Activated CD8-positive, alpha-beta memory T cell treated with anti-CD3 and anti-CD28 coated beads for 48 hours (primary cell): ENCODE results near the gene NEXMIF.
"Not testable (repeated sequence)": the region's sequence is repeated elsewhere in the genome, so short reads cannot be mapped to it uniquely, and the experiment has no call there.

ENCODE experiments used
- DNase-seq, 3 experiments: peaks; one replicate each; pipeline ENCODE4 v3.0.0-alpha.2; 2020; ENCODE audit warnings: low read depth in 2 of 3, low spot score in 2 of 3

NEXMIF gene

DNA sequence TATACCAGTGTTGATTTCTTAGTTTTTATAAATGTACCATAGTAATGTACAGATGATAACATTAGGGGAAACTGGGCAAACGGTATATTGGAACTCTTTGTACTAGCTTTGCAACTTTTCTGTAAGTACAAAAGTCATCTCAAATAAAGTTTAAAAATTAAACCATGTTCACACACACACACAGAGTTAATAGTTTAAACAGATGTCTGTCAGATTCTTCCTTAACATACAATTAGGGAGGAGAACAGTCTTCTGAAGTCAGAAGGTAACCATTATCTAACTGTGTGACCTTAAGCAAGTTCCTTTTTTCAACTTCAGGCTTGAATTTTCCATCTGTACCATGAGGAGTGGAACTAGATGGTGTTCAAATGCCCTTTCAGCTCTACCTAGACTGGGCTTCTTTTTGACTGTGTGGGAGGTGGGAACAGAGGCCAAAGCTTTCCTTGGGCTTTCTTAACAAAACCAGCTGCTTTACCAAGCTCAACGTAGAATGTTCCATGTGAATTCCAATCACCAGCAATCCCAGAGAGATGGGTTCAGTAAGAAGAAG, 127.8 kb downstream of the NEXMIF start:
- DNase-seq: no peak

DNA sequence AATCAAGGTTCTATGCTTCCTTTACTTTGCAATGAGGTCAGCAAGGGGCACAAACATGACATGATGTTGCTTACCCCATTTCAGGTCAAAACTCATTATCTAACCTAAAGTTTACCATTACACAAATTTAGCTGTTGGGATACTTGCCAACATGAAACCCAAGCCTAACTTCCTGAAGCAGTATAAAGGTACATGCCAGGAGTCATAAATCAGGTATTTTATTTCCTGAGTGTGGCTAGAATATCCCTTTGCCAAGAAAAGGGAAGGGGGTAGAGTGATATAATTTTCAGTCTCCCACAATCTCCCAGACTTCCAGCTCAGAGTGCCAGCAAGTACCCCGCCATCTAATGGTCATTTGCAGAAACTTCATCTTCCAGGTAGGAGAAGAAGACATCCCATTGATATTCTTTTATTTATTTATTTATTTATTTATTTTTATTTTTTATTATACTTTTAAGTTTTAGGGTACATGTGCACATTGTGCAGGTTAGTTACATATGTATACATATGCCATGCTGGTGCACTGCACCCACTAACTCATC, 136.6 kb downstream of the NEXMIF start:
- DNase-seq: no peak

DNA sequence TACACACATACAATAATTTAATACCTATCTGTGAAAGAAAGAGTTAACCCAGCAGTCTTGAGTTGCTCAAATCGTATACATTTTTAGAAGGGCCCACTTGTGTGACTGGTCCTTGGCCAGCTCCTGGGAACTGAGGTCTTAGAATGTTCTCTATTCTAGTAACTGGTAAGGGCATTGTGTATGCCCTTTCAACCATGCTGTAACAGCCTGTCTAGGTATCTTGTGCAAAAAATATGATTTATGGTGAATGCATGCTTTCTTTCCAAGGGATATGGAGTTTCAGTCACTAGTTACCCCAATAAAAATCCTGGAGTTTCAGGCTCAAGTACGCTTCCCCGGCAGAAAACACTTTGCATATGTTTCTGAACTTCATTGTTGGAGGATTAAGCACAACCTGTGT, 140.6 kb downstream of the NEXMIF start:
- DNase-seq: no peak

DNA sequence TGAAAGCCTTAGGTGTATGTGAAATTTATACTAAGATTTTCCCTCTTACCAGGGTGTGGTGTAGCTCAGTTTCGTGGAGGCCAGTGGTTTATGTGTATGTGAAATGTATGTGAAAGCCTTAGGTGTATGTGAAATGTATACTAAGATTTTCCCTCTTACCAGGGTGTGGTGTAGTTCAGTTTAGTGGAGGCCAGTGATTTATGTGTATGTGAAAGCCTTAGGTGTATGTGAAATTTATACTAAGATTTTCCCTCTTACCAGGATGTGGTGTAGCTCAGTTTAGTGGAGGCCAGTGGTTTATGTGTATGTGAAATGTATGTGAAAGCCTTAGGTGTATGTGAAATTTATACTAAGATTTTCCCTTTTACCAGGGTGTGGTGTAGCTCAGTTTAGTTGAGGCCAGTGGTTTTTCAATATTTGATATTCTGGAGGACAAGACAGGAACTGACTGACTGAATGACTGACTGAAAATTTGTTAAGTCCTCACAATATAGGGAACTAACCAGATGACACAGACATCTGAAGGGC, 143.7 kb downstream of the NEXMIF start:
- no peak for DNase-seq

DNA sequence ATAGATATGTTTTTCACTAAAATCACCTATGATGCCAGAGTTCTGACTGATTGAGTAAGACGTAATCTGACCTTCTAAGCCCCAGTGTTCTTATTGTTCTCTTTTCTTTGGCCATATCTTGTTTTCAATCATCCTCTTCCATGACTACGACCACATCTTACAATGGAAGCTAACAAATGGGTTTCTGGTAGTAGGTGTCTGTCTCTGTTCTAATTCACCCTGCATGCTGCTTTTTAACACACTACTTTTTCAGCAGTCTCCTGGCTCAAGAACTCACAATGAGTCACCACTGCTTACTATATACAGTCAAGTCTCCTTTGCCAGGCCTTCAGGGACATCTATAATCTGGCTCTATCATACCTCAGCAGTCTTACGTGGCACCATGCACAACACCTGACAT, 146.1 kb downstream of the NEXMIF start:
- no peak for DNase-seq

DNA sequence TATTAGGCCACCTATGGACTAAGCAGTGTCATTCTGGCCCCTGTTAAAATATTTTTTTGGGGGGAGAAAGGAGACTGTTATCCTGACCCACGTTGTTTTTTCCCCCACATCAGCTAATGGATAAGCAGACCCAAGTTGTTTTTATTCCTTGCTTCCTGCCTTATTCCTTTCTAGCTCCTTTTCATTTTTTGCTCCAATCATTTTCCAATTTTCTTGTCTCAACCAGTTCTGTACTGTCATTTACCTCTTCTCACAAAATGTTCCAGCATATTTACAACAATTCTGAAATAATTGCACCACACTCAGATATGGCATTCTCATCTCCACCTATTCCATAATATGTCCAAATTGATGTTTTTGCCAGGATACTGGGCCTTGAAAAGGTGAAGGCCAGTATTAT, 150.3 kb downstream of the NEXMIF start:
- no peak for DNase-seq

DNA sequence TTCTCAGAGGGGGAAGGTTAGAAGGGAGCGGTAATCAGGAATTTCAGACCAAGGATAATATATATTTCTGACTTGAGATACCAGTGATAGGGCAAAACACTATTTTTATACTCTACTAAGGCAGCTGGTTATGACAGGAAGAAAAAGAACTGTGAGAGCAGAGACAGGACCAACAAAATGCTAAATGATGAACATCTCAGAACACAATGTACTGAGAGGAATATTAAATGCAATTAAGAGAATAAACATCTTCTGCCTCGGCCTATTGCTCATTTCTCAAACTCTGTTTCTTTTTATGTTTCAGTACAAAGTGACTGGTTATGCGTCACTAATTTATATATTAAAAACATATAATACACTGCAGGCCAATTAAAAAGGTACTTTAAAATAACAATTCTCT, 188.8 kb downstream of the NEXMIF start:
- DNase-seq: no peak

DNA sequence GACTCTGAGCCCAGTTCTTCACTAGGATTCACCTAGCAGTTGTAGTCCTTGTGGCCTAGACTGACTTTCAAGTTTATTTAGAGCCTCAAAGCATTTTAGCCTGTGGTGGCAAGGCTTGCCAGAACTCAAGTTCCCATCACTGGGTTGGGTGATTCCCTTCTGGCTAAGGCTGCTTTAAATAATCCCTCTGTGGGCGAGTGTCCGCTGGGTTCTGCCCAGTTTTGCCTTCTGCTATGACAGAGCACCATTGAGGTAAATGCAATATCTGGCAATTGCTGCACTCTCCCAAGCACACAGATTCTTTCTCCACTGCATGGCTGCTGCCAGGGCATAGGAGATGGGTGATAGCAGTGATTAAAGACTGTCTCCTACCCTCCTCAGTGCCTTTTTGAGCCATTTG, 220.0 kb downstream of the NEXMIF start:
- DNase-seq: no peak

DNA sequence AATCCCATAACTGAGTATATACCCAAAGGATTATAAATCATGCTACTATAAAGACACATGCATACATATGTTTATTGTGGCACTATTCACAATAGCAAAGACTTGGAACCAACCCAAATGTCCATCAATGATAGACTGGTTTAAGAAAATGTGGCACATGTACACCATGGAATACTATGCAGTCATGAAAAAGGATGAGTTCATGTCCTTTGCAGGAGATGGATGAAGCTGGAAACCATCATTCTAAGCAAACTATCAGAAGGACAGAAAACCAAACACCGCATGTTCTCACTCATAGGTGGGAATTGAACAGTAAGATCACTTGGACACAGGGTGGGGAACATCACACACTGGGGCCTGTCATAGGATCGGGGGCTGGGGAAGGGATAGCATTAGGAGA, 223.9 kb downstream of the NEXMIF start:
- DNase-seq: not testable (repeated sequence)

DNA sequence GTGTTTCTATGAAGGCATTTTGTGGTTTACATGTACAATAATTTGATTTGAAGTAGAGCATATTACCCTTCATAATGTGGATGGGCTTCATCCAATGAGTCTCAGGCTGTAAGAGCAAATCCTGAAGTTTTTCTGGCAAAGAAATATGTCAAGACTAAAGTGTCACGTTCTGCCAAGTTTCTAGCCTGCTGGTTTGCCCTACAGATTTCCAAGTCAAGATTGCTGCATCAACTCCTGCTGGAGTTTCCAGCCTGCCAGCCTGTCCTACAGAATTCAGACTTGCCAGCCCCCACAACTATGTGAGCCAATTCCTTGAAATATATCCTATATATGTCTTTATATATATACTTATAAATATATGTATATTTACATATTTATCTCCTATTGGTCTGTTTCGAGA, 240.8 kb downstream of the NEXMIF start:
- DNase-seq: no peak
